HepG2 (cell line): ENCODE results near the gene F7. TPM values are rescaled to one million over a fixed set of nuclear protein-coding genes. Genes with fewer than 3 reads are reported as not detected.

Source experiments
- ATAC-seq: fragments of 200-7000 bp; cut with Tn5 transposase; 3 replicates; pipeline ENCODE4 v1.9.1; 2020; ENCODE audit warnings: mild to moderate bottlenecking, moderate library complexity
- BruUV-seq: library from RNA; stranded (reverse); fragments of 400-500 nt; replicated peaks from 2 replicates; lab custom pipeline; 2021; lab: Mats Ljungman, UMichigan
- CTCF ChIA-PET: fragments of 300-600 bp; formaldehyde crosslinking; extraction: SDS; loops from one replicate; lab custom pipeline; 2021; ENCODE audit warnings: low total read pairs, inconsistent platforms, low intra/inter-chr PET ratio; lab: Yijun Ruan, JAX
- POLR2A ChIA-PET: fragments of 350-600 bp; sonication (Branson Sonifier 250); formaldehyde crosslinking; loops from one replicate; lab custom pipeline; 2020; ENCODE audit warnings: antibody characterized with exemption, inconsistent platforms; lab: Yijun Ruan, JAX
- DNase-seq: peaks from one replicate; pipeline ENCODE4 v3.0.0-alpha.2; 2015; ENCODE audit warnings: low spot score
- FAIRE-seq: peaks from 3 replicates; lab custom pipeline; 2011; peaks lifted over from hg19 to GRCh38; lab: Jason Lieb, UNC
- H2AFZ ChIP-seq: one replicate; pipeline ENCODE4 v1.6.1; 2011; ENCODE audit warnings: low read length, inconsistent platforms
- H3K27ac ChIP-seq: fragments of 300-600 bp; 3 replicates; pipeline ENCODE4 v1.8.0; 2011; ENCODE audit warnings: mixed run types, mild to moderate bottlenecking, mixed read lengths, low read length, inconsistent platforms; ENCODE audit not compliant: insufficient read depth; ENCODE audit errors: extremely low read length
- H3K27me3 ChIP-seq, 2 experiments: fragments of 200-600 bp in 1 of 2; 2 replicates in 1 of 2; 3 replicates in 1 of 2; pipeline versions ENCODE4 v1.6.0 to v1.8.0; 2011; ENCODE audit warnings: low read length in 2 of 2, mild to moderate bottlenecking in 2 of 2, moderate library complexity in 2 of 2, inconsistent platforms in 1 of 2; ENCODE audit not compliant: insufficient read depth in 2 of 2, control insufficient read depth in 1 of 2
- H3K36me3 ChIP-seq, 2 experiments: fragments of 200-600 bp in 1 of 2; replicated peaks in 1 of 2; 2 replicates in 1 of 2; 3 replicates in 1 of 2; pipeline versions ENCODE4 v1.5.1 to v1.8.0; 2011; ENCODE audit warnings: low read length in 2 of 2, inconsistent platforms in 1 of 2; ENCODE audit not compliant: insufficient read depth in 2 of 2, control insufficient read depth in 1 of 2
- H3K4me1 ChIP-seq: 2 replicates; pipeline ENCODE4 v1.5.1; 2012; ENCODE audit warnings: low read length, inconsistent platforms; ENCODE audit not compliant: insufficient read depth
- H3K4me2 ChIP-seq: 2 replicates; pipeline ENCODE4 v1.6.0; 2011; ENCODE audit warnings: low read depth, low read length, inconsistent platforms
- H3K4me3 ChIP-seq, 3 experiments: fragments of 200-600 bp in 1 of 3; sonication (generic), shearing (Covaris generic) in 1 of 3; replicated peaks in 1 of 3; 2 replicates each; pipeline ENCODE4 v1.5.1; 2011 to 2016; ENCODE audit warnings: low read length in 3 of 3, inconsistent platforms in 2 of 3, low read depth in 2 of 3, mild to moderate bottlenecking in 2 of 3, control low read depth in 1 of 3, mixed read lengths in 1 of 3; ENCODE audit not compliant: insufficient read depth in 1 of 3
- H3K79me2 ChIP-seq: one replicate; pipeline ENCODE4 v1.6.1; 2011; ENCODE audit warnings: low read length, inconsistent platforms; ENCODE audit not compliant: insufficient read depth
- H3K9ac ChIP-seq: 2 replicates; pipeline ENCODE4 v1.6.0; 2011; ENCODE audit warnings: mild to moderate bottlenecking, low read depth, low read length, inconsistent platforms; ENCODE audit not compliant: insufficient read depth
- H3K9me3 ChIP-seq: 2 replicates; pipeline ENCODE4 v1.5.1; 2012; ENCODE audit warnings: mild to moderate bottlenecking, low read length
- H4K20me1 ChIP-seq: 2 replicates; pipeline ENCODE4 v1.6.0; 2011; ENCODE audit warnings: inconsistent platforms, mild to moderate bottlenecking, low read length, moderate library complexity; ENCODE audit not compliant: insufficient read depth
- AGO2 ChIP-seq: fragments of 200-400 bp; formaldehyde crosslinking; optimal IDR thresholded peaks from 2 replicates; pipeline ENCODE3; 2017; ENCODE audit warnings: mild to moderate bottlenecking, low read depth, low read length, moderate library complexity
- MAFK ChIP-seq, 2 experiments: IDR thresholded peaks in 1 of 2; conservative IDR thresholded peaks in 1 of 2; 2 replicates each; pipeline ENCODE4 v1.6.1; 2011; ENCODE audit warnings: improper control_type of control experiment in 2 of 2, low read length in 2 of 2
- NFRKB ChIP-seq: fragments of 450-650 bp; IDR thresholded peaks from 2 replicates; pipeline ENCODE4 v1.6.1; 2017
- ZNF33A ChIP-seq: sonication (generic); formaldehyde crosslinking; IDR thresholded peaks from 2 replicates; pipeline ENCODE4 v1.5.1; 2020; ENCODE audit warnings: missing genetic modification reagents, mild to moderate bottlenecking, moderate library complexity, borderline replicate concordance
- ZNF687 ChIP-seq: sonication (generic); formaldehyde crosslinking; IDR thresholded peaks from 2 replicates; pipeline ENCODE4 v1.5.1; 2020; ENCODE audit warnings: mild to moderate bottlenecking, missing genetic modification reagents, moderate library complexity
- WGBS: methylation state at CpG from one replicate; pipeline ENCODE4 v1.1.6; 2017; ENCODE audit warnings: low lambda C conversion rate; 5-methylcytosine and 5-hydroxymethylcytosine counted together
- in situ Hi-C: cut with HindIII; loops from 2 replicates; pipeline ENCODE4 v1.10.0; 2017; ENCODE audit warnings: low pct_unique_long_range_greater_than_20kb; ENCODE audit not compliant: extremely low pct_ligation_motif_present
- intact Hi-C: fragments of 100-400 bp; cut with micrococcal nuclease; formaldehyde crosslinking; loops from one replicate; pipeline ENCODE4 v1.10.0; 2022; ENCODE audit not compliant: unreplicated experiment
- polyA plus RNA-seq, 8 experiments: library from polyadenylated mRNA; depleted of rRNA in 3 of 8; stranded (reverse) in 7 of 8; unstranded in 1 of 8; fragments of >200 nt; fragmentation: Illumina TruSeq in 4 of 8; extraction: Trizol in 4 of 8; gene quantifications; 2 replicates each; pipeline versions ENCODE4 v1.2.1 to v1.2.3, GENCODE V29; 2011 to 2016; ENCODE audit warnings: low read depth in 4 of 8, missing spikeins in 1 of 8, mixed read lengths in 1 of 8; ENCODE audit not compliant: insufficient read depth in 1 of 8
- total RNA-seq, 5 experiments: library from RNA; depleted of rRNA; stranded (reverse); fragments of >200 nt; fragmentation: Illumina TruSeq; extraction: Trizol; gene quantifications; 2 replicates each; pipeline ENCODE4 v1.2.3, GENCODE V29; 2016; ENCODE audit warnings: low read depth in 1 of 5

Gene F7
- total and polyA plus RNA-seq, 2 of the 13 experiments (the other 11 are each of a cell fraction or from before 2014, with no cell fraction given): 12.6 to 26.5 TPM

DNA sequence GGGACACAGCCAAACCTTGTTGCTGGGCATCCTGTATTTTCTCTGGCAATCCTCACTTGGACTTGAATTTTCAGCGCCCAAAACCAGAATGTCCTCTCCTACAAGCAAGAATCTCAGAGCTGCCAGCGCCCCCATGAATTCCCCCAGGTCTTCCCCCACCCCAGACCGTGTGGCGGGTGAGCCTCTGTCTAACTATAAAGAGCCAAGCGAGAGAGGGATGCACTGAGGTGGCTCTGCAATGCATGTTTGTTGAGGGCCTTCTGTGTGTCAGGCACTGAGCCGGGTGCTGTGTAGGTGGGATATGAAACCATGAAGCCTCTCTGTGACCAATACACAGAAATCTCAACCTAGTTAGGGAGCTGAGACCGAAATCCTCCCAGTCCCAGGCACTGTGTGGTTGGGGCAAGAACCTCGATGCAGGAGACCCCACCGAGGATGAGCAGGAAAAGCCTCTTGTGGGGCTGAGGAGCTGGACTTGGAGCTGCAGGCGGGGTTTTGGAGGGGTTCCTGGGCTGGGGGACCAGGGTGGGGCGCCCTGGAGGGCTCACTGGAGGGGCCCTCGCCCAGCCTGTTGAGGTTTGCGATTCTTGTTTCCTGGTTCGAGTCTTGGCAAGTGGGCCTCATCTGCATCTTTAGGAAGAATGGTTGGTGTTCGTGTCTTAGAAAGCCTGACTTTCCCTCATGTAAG lies 40.5 kb downstream of the F7 start:
- Histone ChIP-seq H2AFZ (no peak overlapping the region), H3K9ac (no peak overlapping the region), H3K27me3 (no peaks in the 10 kb centered on the region), H3K4me1 (peaks cover 31% of the 10 kb centered on the region), H4K20me1 (no peaks in the 10 kb centered on the region), H3K79me2 (peaks cover 10% of the 10 kb centered on the region), H3K4me2 (no peak overlapping the region), H3K36me3 (peaks cover 16 to 45% of the 10 kb centered on the region in 2 experiments), H3K9me3 (no peaks in the 10 kb centered on the region)
- BruUV-seq: no TSS peak
- intact Hi-C loops (loop anchor here (5.0 kb wide), 1 partner anchor 454 kb away; the partner anchor contains the start of gene ATP11A), in situ Hi-C loops (no loop called here)
- no peak for FAIRE-seq
- WGBS: 96% methylated on average over 12 of the region's 15 CpGs
- POLR2A ChIA-PET: interaction anchor here (0.9 kb wide), 1 partner anchor 23 kb away, joined by 6 read pairs; the partner anchor contains the start of gene F10
- ATAC-seq: no peak
- CTCF ChIA-PET: no interaction called here
- TF ChIP-seq ZNF33A (CRISPR knock-in tag) (no peak), MAFK (conservative IDR thresholded peaks at IDR 0.05 in 1 of 2, IDR thresholded peaks at IDR 0.05 in 1 of 2; ENCODE audit: low read length in 2 of 2) (0 out of 4 replicates have a peak, but pooled peaks of 1 of the 2 experiments have one; percentile 25)
- TF ChIP-seq, all 625 proteins: peak for 1
- Histone ChIP-seq H3K4me3 (no peak overlapping the region), H3K27ac (no peak overlapping the region)
- DNase-seq: no peak

GRCh38 chr13:113146750-113147149 lies 41.2 kb downstream of the F7 start:
- TF ChIP-seq NFRKB (no peak), AGO2 (peak; percentile 10), ZNF687 (CRISPR knock-in tag) (peak; percentile 21; the same call in 1 of the 2 replicates)
- no peak overlapping the region for H3K27ac ChIP-seq
- H2AFZ ChIP-seq: no peak overlapping the region
- H4K20me1 ChIP-seq: no peaks in the 10 kb centered on the region
- no peak overlapping the region for H3K9ac ChIP-seq
- no peaks in the 10 kb centered on the region for H3K9me3 ChIP-seq
- in situ Hi-C loops (no loop called here), intact Hi-C loops (loop anchor here (5.0 kb wide), 1 partner anchor 454 kb away; the partner anchor contains the start of gene ATP11A)
- no peak overlapping the region for H3K4me2 ChIP-seq
- peaks cover 16% of the 10 kb centered on the region for H3K79me2 ChIP-seq
- ChIA-PET POLR2A (interaction anchor here (1.6 kb wide), 1 partner anchor 37 kb away, joined by 4 read pairs; no protein-coding TSS in a partner anchor), CTCF (no interaction called here)
- peaks cover 31% of the 10 kb centered on the region for H3K4me1 ChIP-seq
- no TSS peak for BruUV-seq
- H3K4me3 ChIP-seq: no peak overlapping the region
- WGBS: 97% methylated on average over 6 of the region's 9 CpGs
- no peaks in the 10 kb centered on the region for H3K27me3 ChIP-seq
- ATAC-seq: no peak
- no peak for FAIRE-seq
- peaks cover 12 to 38% of the 10 kb centered on the region in 2 experiments for H3K36me3 ChIP-seq
- DNase-seq: no peak
